HK-2 (cell line): ENCODE results near the gene MMP28.

ENCODE experiments used
- DNase-seq: peaks from one replicate; pipeline ENCODE4 v3.0.0-alpha.2; 2018; ENCODE audit not compliant: unreplicated experiment

Gene MMP28

DNA sequence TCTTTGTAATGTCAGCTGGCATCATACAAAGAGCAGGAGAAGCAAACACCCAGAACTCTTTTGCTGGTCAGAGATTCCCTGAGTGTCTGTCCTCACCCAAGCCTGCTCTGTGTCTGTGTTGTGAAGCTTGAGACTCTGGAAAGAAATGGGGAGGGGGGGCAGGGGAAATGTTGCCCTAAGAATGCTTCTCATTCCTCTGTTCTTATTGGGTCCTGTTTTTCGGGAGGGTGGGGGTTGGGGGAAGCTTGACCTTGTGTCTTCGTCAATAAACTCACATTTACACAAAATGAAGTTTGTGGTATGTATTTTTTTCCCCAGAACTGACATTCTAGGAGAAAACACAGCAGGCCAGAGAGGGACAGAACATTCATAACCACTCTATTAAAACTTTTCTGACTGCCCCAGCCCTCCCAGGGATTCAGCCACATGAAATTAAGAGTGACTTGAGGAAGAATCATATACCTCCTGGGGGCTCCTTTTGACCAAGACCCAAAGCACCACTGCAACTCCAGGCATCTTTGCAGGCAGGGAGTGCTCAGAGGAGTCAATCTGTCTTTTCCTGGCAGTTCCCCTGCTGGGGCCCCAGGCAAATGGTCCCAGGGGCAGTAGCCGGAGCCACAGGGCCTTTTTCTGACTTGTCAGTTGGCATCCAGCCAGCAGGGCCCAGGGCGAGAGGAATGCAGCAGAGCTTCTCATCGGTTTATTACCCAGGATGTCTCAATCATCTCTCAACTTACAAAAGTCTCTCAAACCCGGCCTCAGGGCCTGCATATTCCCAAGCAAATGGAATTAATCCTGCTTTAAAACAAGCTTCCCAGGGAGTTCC, 69.1 kb downstream of the MMP28 start:
- DNase-seq, result peak; percentile 79

DNA sequence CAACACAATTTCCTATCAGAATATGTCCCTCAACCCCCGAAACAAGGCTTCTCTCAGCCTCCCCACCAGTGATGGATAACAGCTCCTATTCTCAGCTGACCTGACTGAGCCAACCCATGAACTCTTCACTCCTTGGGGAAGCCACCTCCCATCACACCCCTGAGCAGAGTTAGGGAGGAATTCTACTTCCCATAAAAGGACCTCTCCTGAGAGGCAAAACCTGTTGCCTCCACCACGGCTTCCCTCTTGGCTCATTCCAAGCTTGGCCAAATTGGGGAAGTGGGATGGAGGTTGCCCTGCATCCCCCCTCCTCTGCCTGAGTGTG, 69.7 kb downstream of the MMP28 start:
- DNase-seq, result no peak

DNA sequence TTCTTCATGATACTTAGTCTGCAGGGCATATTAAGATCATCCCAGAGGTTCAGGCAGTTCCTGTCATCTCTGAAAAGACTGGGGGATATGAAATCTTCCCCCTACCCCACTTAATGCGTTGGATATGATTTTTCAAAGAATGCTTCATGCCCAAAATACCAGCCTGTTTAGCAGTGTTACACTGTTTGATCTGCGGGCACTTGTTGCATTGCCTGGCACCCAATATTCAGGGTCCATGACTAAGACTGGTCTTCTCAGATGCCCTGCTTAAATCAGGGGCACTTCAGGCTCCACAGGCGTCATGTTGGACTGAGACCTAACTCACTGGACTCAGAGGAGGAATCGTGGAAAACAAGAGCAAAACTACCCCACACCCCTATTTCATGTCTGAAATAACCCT, 70.4 kb downstream of the MMP28 start:
- no peak for DNase-seq

DNA sequence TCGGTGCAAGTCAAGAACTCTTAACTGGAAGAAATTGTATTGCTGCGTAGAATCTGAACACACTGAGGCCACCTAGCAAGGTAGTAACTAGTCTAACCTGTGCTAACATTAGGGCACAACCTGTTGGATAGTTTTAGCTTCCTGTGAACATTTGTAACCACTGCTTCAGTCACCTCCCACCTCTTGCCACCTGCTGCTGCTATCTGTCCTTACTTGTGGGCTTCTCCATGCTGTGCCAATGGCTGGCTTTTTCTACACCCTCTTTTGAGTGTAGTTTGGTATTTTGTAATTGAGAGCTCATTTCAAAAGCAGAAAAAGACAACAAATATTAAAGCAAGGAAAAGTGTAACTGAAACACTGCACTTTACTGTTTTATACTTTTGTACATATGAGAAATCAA, 71.7 kb downstream of the MMP28 start:
- no peak for DNase-seq

DNA sequence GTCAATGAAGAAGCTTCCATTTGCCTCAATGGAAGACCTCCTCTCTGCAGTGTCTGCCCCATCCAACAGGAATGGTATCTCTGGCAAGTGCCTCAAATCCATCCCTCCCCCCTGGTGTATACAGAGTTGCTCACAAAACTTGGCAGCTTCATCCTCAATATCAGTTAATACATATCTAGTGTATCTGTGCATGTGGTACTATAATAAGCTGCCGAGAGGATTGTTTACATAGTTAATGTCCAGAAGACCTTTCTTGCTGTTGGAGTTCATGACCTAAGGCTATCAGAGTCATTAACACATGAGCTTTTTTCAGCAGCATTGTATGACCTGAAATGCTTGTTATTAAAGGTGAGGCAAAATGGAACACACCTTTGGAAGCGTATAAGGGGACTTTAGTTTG, 78.0 kb downstream of the MMP28 start:
- no peak for DNase-seq

DNA sequence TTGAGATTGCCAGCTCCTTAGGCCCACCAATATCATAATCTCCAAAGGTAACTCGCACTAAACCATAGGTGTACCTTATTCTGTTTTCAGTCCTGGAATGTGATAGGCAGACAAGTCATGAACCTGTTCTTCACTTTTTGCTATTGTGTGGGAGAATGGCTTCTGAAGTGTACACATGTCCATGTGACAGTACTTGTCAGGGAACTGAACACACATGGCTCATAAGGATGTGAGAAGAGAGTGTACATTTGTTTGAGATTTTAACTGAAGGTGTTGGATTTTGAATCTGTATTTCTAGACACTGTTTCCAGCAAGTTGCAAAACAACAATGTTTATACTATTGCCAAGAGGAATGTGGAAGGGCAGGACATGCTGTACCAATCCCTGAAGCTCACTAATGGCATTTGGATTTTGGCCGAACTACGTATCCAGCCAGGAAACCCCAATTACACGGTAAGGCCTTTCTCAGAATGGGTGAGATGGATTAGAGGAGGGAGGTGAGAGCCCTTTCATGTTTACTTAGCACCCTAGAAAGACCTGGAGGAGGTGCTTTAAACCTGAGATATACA, 78.5 kb downstream of the MMP28 start:
- no peak for DNase-seq

DNA sequence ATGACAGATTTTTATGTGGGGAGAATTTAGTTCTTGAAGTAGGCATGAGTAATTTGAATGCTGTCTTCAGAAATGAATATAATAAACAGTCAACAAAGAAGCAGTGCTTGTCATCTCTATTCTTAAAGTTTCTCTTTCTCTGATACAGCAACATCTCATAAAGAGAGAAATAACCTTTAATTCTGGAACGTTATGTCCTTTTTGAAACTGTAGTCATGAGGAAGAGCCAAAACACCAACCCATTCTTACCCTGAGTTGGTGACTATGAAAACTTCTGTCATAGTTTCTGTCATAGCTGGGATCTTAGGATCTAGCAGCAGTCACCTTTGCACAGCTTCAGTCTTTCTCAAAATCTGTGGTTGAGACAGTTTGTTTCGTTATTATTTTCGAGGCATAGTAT, 79.3 kb downstream of the MMP28 start:
- DNase-seq, result no peak
